Anterior cingulate cortex (tissue), 58 donors: ENCODE results near the gene PRRT4.

Experiments used
- DNase-seq, 58 donors: peaks; one replicate each; lab custom pipeline; 2025; lab: John Stamatoyannopoulos, UW

The PRRT4 gene

GRCh38 chr7:128396357-128396756 lies 34.9 kb upstream of the PRRT4 start:
- no peak for DNase-seq

- DNase-seq: no peak
These were observed 34.3 kb upstream of the PRRT4 start for GRCh38 chr7:128395748-128396147.

GRCh38 chr7:128394904-128395496 lies 33.5 kb upstream of the PRRT4 start:
- DNase-seq: no peak

GRCh38 chr7:128393526-128394330 lies 32.2 kb upstream of the PRRT4 start:
- no peak for DNase-seq

GRCh38 chr7:128392446-128393327 lies 31.2 kb upstream of the PRRT4 start:
- no peak for DNase-seq

- DNase-seq: no peak
These were observed 30.3 kb upstream of the PRRT4 start for GRCh38 chr7:128391805-128392204.

GRCh38 chr7:128390871-128391565 lies 29.5 kb upstream of the PRRT4 start:
- no peak for DNase-seq

GRCh38 chr7:128389618-128390329 lies 28.3 kb upstream of the PRRT4 start:
- DNase-seq: no peak

- DNase-seq: no peak
These were observed 27.7 kb upstream of the PRRT4 start for GRCh38 chr7:128389085-128389617.

- no peak for DNase-seq
These were observed 26.6 kb upstream of the PRRT4 start for GRCh38 chr7:128388145-128388485.

- DNase-seq: peak in 56 of 58 donors; percentile 11 to 91 (median 70)
These were observed 26.0 kb upstream of the PRRT4 start for GRCh38 chr7:128387216-128388144.

- no peak for DNase-seq
These were observed 24.8 kb upstream of the PRRT4 start for GRCh38 chr7:128385988-128386925.

- DNase-seq: no peak
These were observed 23.2 kb upstream of the PRRT4 start for GRCh38 chr7:128384726-128385125.

- peak in 5 of 58 donors; percentile 16 to 33 (median 24) for DNase-seq
These were observed 22.3 kb upstream of the PRRT4 start for GRCh38 chr7:128383776-128384175.

- no peak for DNase-seq
These were observed 19.8 kb upstream of the PRRT4 start for GRCh38 chr7:128381161-128381821.

GRCh38 chr7:128380483-128381106 lies 19.1 kb upstream of the PRRT4 start:
- no peak for DNase-seq
